H1 (cell line): ENCODE data around the gene PAEP. TPM values are rescaled to one million over a fixed set of nuclear protein-coding genes. Genes with fewer than 3 reads are reported as not detected.

Source experiments
- polyA plus RNA-seq, 7 experiments: library from polyadenylated mRNA; depleted of rRNA in 3 of 7; stranded (reverse) in 5 of 7; unstranded in 2 of 7; fragments of >200 nt in 5 of 7; fragments of 200-250 nt in 2 of 7; gene quantifications; 1 replicate in 5 of 7; 2 replicates in 1 of 7; 4 replicates in 1 of 7; pipeline versions ENCODE4 v1.2.1 to v1.2.3, GENCODE V29; 2011 to 2013; ENCODE audit warnings: missing spikeins in 2 of 7, mixed read lengths in 2 of 7
- total RNA-seq: library from RNA; stranded (reverse); fragmentation: NEBNext Ultra II Directional; extraction: Animal tissue kit (Norgen Biotek cat#: 25700); gene quantifications from 2 replicates; pipeline ENCODE4 v1.2.1, GENCODE V29; 2021

Gene PAEP
- total and polyA plus RNA-seq, 2 of the 8 experiments (the other 6 are each of a cell fraction or from before 2014, with no cell fraction given), result not detected

Other genes starting within 250 kb of the PAEP start
- gene PPP1R26, start 82.0 kb upstream of the PAEP start, total RNA-seq, result 32.7 and 35.9 TPM in 2 replicates
- 9.8 and 17.4 TPM in 2 replicates for gene PPP1R26, start 82.0 kb upstream of the PAEP start, polyA plus RNA-seq (2011; rRNA removed)
- 78.6 and 78.8 TPM in 2 replicates for gene MRPS2, start 61.1 kb upstream of the PAEP start, total RNA-seq
- gene MRPS2, start 61.1 kb upstream of the PAEP start, polyA plus RNA-seq (2011; rRNA removed), result 476 and 530 TPM in 2 replicates
- gene LCN1, start 40.3 kb upstream of the PAEP start, total RNA-seq, result not detected in 2 replicates
- gene LCN1, start 40.3 kb upstream of the PAEP start, polyA plus RNA-seq (2011; rRNA removed), result not detected in 2 replicates
- not detected in 2 replicates for gene OBP2A, start 15.6 kb upstream of the PAEP start, total RNA-seq
- gene OBP2A, start 15.6 kb upstream of the PAEP start, polyA plus RNA-seq (2011; rRNA removed), result not detected in 2 replicates
- 1.3 and 1.6 TPM in 2 replicates for gene GLT6D1, start 77.8 kb downstream of the PAEP start, total RNA-seq
- 2.1 and 2.2 TPM in 2 replicates for gene GLT6D1, start 77.8 kb downstream of the PAEP start, polyA plus RNA-seq (2011; rRNA removed)
- 3.1 and 3.7 TPM in 2 replicates for gene LCN9, start 101.6 kb downstream of the PAEP start, total RNA-seq
- gene LCN9, start 101.6 kb downstream of the PAEP start, polyA plus RNA-seq (2011; rRNA removed), result 2.3 and 2.6 TPM in 2 replicates
- not detected in 2 replicates for gene SOHLH1, start 137.7 kb downstream of the PAEP start, total RNA-seq
- 0.05 and 0.11 TPM in 2 replicates for gene SOHLH1, start 137.7 kb downstream of the PAEP start, polyA plus RNA-seq (2011; rRNA removed)
- gene KCNT1, start 140.4 kb downstream of the PAEP start, total RNA-seq, result 0.13 and 0.44 TPM in 2 replicates
- 0.20 and 0.35 TPM in 2 replicates for gene KCNT1, start 140.4 kb downstream of the PAEP start, polyA plus RNA-seq (2011; rRNA removed)